ENCODE results near the gene RYR1.
"Not testable (repeated sequence)": the region's sequence is repeated elsewhere in the genome, so short reads cannot be mapped to it uniquely, and the experiment has no call there.

RYR1 gene

DNA sequence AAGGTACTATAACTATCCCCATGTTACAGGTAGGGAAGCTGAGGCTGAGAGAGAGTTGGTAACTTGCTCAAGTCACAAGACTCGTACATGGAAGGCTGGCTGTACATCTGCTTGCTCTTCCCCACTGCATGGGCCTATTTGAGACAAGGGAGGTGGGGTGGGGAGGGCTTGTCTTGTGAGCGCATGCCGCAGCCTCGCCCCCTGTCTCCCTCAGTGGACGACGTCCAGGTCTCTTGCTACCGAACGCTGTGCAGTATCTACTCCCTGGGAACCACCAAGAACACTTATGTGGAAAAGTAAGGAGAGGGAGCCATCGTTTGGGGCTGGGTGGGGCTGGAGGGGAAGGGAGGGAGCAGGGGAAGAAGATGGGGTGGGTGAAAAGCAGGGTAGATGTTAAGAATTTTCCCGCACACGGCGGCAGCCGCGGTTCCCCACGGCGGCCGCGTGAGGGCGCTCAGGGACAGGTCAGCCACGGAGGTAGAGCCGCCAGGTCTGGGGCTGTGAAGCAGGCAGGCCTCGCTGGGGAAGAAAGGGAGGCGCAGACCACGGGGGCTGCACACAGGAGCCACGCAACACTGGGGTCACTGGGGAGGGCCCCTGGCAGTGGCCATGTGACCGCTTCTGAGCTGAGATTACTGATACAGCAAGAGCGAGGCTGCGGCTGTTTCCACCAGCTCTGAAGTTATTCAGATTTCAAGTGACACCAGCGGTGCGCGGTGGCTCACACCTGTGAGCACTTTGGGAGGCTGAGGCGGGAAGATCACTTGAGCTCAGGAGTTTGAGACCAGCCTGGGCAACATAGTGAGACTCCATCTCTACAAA is 81.5 kb downstream of the RYR1 start:
- DNase-seq (ENCODE audit: low read depth): peak; percentile 10

DNA sequence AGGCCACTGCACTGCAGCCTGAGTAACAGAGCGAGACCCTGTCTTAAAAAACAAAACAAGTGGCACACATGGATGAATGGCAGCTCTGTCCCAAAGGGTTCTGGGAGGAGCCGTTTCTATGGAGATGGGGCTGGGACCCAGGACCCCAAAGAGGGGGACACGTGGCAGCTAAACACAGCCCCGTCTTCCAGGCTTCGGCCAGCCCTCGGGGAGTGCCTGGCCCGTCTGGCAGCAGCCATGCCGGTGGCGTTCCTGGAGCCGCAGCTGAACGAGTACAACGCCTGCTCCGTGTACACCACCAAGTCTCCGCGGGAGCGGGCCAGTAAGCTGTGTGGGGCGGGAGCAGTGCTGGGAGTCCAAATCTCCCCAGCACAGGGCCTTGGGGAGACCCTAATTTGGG is 82.4 kb downstream of the RYR1 start:
- DNase-seq (ENCODE audit: low read depth): no peak

DNA sequence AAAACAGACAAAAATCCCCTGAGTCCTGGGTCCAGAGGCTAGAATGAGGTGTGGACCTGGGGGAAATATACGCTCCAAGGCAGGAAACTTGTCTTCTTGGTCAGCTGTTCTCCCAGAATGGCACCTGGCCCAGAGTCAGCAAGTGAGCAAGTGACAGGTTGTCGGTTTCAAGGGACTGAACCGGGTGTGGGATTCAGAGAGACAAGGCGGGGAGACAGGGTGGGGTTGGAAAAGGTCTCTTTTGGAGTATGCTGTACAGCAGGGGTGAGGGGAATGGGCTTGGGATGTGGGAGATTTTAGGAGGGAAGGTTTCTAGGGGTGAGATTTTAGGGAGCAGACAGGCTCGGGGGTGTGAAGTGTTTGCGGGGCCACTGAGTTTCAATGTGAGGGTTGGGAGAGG is 83.3 kb downstream of the RYR1 start:
- no peak for DNase-seq (ENCODE audit: low read depth)

DNA sequence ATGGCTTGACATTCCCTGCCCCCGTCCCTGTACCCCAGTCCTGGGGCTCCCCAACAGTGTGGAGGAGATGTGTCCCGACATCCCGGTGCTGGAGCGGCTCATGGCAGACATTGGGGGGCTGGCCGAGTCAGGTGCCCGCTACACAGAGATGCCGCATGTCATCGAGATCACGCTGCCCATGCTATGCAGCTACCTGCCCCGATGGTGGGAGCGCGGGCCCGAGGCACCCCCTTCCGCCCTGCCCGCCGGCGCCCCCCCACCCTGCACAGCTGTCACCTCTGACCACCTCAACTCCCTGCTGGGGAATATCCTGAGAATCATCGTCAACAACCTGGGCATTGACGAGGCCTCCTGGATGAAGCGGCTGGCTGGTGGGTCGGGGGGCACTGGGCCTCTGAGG is 83.8 kb downstream of the RYR1 start:
- no peak for DNase-seq (ENCODE audit: low read depth)

DNA sequence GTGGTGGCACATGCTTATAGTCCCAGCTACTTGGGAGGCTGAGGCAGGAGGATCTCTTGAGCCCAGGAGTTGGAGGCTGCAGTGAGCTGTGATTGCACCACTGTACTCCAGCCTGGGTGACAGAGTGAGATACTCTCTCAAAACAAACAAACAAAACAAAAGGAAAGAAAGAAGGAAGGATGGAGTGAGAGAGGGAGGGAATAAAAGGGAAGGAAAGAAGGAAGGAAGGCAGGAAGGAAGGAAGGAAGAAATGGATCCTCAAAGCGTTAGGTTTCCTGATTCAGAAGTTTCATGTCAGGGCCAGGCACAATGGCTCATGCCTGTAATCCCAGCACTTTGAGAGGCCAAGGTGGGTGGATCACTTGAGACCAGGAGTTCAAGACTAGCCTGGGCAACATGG is 84.5 kb downstream of the RYR1 start:
- not testable (repeated sequence) for DNase-seq (ENCODE audit: low read depth)

DNA sequence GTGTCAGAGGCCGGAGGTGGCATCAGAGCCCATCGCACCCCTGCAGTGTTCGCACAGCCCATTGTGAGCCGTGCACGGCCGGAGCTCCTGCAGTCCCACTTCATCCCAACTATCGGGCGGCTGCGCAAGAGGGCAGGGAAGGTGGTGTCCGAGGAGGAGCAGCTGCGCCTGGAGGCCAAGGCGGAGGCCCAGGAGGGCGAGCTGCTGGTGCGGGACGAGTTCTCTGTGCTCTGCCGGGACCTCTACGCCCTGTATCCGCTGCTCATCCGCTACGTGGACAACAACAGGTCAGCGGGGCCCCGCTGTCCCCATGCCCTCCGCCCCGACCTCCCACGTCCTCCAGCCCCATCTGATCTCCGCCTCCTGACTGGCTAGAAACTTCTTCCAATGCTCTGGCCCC is 85.7 kb downstream of the RYR1 start:
- DNase-seq (ENCODE audit: low read depth): no peak

DNA sequence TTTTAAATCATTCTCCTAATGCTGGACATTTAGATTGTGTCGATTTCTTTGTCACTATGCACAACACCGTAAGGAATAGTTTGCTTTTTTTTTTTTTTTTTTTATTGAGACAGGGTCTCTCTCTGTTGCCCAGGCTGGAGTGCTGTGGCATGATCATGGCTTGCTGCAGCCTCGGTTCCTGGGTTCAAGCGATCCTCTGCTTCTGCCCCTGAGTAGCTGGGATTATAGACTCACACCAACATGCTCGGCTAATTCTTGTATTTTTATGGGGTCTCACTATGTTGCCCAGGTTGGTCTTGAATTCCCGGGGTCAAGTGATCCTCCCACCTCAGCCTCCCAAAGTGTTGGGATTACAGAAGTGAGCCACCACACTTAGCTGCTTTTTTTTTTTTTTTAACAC is 86.5 kb downstream of the RYR1 start:
- no peak for DNase-seq (ENCODE audit: low read depth)

DNA sequence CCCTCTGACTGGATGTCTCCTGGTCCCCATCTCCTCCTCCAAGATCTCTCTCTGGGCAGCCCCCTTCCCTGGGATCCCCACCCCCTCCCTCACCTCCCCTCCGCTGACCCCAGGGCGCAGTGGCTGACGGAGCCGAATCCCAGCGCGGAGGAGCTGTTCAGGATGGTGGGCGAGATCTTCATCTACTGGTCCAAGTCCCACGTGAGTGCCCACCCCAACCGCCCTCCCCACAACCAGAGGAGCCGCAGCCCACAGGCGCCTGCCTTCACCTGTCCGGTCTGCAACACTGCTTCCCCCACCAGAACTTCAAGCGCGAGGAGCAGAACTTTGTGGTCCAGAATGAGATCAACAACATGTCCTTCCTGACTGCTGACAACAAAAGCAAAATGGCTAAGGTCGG is 89.4 kb downstream of the RYR1 start:
- no peak for DNase-seq (ENCODE audit: low read depth)

DNA sequence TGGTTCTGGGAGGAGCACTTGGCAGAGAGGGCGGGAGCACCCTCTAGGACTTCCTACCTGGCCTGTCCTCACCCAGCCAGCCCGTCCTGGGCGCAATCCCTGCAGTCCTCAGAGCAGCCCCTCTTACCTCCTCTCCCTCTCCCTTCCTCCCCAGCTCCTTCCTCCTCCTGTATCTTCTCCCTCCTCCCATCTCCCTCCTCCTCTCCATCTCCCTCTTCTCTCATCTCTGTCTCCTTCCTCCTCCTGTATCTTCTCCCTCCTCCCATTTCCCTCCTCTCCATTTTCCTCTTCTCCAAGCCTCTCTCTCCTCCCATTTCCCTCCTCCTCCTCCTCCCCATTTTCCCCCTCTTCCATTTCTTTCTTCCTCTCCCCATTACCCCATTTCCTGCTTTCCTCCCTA is 89.8 kb downstream of the RYR1 start:
- DNase-seq (ENCODE audit: low read depth): no peak

DNA sequence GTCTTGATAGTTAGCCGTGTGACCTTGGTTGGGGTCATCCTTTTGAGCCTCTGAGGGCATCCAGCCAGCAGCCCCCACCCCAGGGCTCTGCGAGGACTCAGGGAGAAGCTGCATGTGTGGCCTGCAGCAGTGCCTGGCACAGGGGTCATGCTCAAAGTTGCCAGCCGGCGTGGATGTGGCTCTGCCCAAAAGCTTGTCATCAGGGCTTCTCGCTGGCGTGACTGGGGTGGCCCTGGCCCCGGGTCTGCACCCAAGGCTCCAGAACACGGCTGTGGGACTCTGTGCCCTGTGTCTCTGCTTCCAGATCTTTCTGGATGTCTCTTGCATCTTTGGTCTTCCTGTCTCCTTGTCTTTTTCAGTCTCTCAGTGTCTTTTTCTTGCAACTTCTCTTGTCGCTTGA is 90.9 kb downstream of the RYR1 start:
- no peak for DNase-seq (ENCODE audit: low read depth)

DNA sequence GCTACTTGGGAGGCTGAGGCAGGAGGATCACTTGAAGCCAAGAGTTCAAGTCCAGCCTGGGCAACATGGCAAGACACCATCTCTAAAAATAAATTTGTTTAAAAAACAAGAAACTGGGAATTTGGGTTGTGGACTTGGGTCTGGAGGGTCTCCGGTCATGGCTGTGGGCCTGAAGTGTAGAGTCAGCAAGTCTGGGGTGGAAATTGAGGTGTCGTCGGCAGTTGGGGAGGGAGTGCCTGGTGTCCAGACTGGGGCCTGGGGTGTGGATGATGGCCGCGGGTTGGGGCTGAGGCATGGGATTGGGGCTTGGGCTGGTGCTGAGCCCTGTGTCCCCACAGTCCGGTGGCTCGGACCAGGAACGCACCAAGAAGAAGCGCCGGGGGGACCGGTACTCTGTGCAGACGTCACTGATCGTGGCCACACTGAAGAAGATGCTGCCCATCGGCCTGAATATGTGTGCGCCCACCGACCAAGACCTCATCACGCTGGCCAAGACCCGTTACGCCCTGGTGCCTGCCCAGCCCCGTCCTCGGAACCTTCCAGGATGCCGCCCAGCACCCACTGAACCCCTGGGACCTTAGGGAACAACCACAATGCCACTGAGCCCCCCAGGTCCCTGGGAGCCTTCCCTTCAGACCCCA is 91.6 kb downstream of the RYR1 start:
- DNase-seq (ENCODE audit: low read depth): no peak

DNA sequence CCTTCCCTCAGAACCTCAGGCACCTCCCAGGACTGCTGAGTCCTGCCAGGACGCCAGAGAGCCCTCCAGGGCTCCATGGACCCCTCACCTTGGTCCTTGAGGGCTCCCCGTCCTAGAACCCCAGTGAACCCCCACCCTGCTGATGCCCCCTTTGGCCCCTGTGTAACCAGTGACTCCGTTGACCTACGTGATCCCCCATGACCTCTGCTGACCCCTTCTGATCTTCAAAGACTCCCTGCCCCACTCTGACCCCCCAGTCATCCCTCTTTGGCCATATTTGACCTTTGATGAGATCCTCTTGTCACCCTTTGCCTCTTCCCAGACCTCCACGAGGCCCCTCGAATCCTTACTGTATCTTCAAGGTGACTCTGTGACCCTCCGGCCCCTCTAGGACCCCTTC is 92.9 kb downstream of the RYR1 start:
- DNase-seq (ENCODE audit: low read depth): no peak

DNA sequence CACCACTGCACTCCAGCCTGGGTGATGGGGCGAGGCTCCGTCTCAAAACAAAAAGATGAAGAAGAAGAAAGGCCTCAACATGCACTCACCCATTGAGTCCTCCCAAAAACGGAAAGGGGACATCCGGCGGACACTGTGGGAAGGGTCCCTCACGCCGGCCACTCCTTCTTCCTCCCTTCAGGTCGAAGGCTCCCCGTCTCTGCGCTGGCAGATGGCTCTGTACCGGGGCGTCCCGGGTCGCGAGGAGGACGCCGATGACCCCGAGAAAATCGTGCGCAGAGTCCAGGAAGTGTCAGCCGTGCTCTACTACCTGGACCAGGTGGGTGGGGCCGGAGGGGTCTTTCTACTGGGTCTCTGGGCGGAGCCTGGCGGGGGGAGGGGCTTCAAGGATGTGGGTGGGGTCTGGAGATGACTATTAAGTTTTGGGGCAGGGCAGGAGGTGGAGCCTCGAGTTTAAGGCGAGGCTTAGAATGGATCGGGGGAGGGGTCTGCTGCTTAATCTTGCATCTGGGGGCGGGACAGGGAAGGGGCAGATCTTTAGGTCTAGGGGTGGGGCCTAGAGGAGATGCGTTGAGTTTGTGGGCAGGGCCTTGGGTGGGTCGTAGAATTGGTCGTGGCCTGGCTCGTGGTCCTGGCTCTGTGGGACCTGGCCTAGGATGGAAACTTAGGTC is 94.1 kb downstream of the RYR1 start:
- no peak for DNase-seq (ENCODE audit: low read depth)

DNA sequence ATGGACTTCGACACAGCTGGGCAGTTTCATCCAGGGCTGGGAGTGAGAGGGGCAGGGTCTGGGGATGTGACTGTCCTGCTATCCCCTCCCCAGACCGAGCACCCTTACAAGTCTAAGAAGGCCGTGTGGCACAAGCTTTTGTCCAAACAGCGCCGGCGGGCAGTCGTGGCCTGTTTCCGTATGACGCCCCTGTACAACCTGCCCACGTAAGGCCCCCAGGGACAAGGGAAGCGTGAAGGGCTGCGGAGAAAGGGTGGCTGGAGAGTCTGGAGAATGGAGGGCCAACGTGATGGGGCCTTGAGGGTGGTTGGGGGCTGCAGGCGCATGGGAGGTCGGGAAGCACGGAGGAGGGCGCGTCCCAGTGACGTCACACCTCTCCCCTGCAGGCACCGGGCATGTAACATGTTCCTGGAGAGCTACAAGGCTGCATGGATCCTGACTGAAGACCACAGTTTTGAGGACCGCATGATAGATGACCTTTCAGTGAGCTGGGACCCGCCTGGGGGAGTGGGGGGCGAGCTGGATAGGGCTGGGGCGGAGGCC is 94.8 kb downstream of the RYR1 start:
- no peak for DNase-seq (ENCODE audit: low read depth)

DNA sequence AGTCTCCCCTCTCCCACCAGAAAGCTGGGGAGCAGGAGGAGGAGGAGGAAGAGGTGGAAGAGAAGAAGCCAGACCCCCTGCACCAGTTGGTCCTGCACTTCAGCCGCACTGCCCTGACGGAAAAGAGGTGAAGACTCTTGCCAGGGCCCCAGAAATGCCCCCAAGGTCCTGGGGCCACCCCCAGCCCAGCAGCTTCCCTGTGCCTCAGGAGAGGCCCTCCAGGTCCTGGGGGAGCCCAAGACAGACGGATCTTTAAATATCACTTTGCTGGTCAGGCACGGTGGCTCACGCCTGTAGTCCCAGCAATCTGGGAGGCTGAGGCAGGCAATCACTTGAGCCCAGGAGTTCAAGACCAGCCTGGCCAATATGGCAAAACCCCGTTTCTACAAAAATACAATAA is 95.4 kb downstream of the RYR1 start:
- DNase-seq (ENCODE audit: low read depth): no peak

DNA sequence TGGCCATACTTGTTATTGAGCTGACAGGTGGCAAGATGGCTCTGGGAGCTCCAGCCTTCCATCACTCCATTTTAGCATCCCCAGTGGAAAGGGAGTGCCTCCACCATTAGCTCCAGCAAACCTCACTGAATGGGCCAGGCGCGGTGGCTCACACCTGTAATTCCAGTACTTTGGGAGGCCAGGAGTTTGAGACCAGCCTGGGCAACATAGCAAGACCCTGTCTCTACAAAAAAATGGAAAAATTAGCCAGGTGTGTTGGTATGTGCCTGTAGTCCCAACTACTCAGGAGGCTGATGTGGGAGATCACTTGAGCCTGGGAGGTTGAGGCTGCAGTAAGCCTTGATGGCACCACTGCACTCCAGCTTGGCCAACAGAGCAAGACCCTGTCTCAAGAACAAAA is 98.0 kb downstream of the RYR1 start:
- no peak for DNase-seq (ENCODE audit: low read depth)

DNA sequence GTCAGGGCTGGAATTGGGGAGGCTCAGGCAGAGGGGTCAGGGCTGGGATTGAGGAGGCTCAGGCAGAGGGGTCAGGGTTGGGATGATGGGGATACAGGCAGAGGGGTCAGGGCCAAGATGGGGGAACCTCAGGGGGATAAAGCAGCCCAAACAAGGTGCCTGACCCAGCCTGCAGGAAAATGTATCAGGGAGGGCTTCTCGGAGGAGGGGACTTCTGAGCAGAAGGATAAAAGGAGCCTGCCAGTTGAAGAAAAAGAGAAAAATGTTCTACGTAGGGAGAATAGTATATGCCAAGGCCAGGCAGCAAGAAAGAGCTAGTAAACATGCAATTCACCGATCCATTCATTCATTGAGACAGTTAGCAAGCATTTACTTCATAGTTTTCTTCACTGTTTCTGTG is 99.4 kb downstream of the RYR1 start:
- DNase-seq (ENCODE audit: low read depth): no peak

DNA sequence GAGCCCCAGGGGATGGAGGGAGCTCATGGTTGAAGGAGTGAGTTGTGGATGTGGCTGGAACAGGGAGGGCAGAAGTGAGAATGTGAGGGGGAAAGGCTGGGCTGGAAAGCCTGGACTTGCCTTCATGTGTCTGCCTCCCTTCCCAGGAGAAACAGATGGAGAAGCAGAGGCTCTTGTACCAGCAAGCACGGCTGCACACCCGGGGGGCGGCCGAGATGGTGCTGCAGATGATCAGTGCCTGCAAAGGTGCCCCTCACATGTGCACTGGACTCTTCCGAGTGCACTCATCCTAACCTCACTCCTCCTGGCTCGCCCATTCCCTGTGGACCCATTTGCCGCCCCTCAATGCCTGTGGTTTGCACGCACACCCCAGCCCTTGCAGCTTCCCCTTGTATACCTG is 101.1 kb downstream of the RYR1 start:
- DNase-seq (ENCODE audit: low read depth): no peak

DNA sequence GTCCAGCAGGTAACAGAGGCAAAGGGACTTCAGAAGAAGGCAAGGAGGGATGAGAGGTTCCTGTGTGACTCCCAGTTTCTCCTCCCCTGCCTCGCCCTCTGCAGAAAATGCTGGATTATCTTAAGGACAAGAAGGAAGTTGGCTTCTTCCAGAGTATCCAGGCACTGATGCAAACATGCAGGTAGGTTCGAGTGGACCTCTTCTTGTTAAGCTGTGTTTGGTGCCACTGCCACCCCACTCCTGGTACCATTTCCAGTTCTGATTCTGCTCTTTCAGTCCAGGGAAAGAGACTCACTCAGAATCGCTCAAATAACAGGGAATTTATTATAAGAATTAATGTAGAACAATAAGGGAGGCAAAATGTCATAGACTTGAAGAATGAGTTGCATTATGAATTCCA is 101.7 kb downstream of the RYR1 start:
- DNase-seq (ENCODE audit: low read depth): no peak

DNA sequence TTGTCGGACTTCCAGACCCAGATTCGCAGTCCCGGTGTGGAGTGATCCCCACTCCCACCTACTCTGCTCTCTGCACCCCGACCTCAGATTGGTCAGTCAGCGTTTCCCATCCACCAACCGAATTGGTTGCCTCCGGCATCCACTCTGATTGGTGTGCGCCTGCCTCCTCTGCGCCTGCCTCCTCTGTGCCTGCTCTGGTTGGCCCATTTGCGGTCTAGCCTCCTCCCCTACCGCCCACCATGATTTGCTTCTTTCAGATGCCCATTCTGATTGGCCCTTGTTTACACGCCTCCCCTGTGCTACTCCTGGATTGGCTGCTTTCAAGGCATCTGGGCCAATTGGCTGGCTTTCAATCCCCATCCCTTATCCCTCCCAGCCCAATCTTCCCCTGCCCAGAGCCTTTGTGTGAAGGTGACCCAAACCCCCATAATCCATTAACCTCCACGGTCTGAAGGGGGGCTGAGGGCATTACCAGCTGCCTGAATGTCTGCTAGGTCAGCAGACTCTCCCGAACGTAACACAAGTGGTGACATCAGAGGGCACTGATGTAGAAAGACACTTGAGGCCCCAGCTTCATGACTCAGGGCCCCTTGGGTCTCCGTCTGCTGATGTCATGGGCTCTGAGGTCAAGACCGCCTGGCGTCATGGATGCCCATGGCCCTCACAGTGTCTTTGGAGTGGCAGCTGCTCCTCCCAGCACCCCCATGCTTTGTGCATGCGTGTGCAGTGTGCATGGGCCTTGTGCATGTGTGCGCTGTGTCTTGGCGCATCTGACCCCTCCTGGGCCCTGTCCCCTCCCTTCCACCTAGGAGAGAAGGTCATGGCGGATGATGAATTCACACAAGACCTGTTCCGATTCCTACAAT is 103.8 kb downstream of the RYR1 start:
- DNase-seq (ENCODE audit: low read depth): no peak

DNA sequence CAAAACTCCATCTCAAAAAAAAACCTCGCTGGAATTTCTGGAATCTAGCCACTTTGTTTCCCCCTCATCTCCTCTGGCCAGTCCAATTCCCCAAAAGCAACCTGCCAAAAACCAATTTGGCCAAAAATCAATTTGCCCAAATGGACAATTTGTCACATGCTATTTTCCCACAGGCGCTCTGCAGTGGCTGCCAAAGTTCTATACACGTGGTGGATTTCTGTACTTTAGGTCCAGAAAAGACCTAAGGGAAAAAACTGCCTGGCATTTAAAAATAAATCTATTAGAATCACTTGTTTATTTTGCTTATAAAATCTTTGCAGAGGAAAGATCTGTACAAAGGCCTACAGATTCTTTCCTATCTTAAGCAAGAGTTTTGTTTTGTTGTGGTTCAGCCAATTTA is 104.9 kb downstream of the RYR1 start:
- no peak for DNase-seq (ENCODE audit: low read depth)
